H1 (cell line): ENCODE data around the gene ASXL3.

Source experiments
- ASH2L ChIP-seq: fragments of 200-600, 300-600 bp; sonication (generic); IDR thresholded peaks from one replicate; pipeline ENCODE4 v1.7.1; 2017; ENCODE audit warnings: low read length
- BACH1 ChIP-seq: IDR thresholded peaks from 2 replicates; pipeline ENCODE4 v1.6.1; 2012; ENCODE audit warnings: low read length, improper control_type of control experiment
- CTCF ChIP-seq, 3 experiments: IDR thresholded peaks; 1 replicate in 2 of 3; 2 replicates in 1 of 3; pipeline versions ENCODE4 v1.5.1 to v1.6.1; 2011; ENCODE audit warnings: low read length in 3 of 3, mild to moderate bottlenecking in 3 of 3, inconsistent platforms in 2 of 3, low read depth in 1 of 3, moderate library complexity in 1 of 3; ENCODE audit not compliant: insufficient read depth in 1 of 3; ENCODE audit errors: control extremely low read depth in 1 of 3
- JUN ChIP-seq: IDR thresholded peaks from 2 replicates; pipeline ENCODE4 v1.6.1; 2011; ENCODE audit warnings: low read depth, mild to moderate bottlenecking, improper control_type of control experiment, low read length
- KDM1A ChIP-seq: fragments of 200-600, 300-600 bp; sonication (generic); IDR thresholded peaks from 2 replicates; pipeline ENCODE4 v1.7.1; 2016; ENCODE audit warnings: mild to moderate bottlenecking, low read length, borderline replicate concordance
- POLR2A ChIP-seq, 2 experiments: IDR thresholded peaks; 1 replicate in 1 of 2; 2 replicates in 1 of 2; pipeline ENCODE4 v1.6.1; 2011; ENCODE audit warnings: low read depth in 2 of 2, low read length in 2 of 2, mild to moderate bottlenecking in 2 of 2; ENCODE audit errors: control extremely low read depth in 1 of 2

GRCh38 chr18:33720133-33720532 is 142.1 kb downstream of the ASXL3 start:
- TF ChIP-seq ASH2L (no peak), CTCF (IDR thresholded peaks at IDR 0.05; ENCODE audit: control extremely low read depth in 1 of 3, insufficient read depth in 1 of 3, low read depth in 1 of 3, low read length in 3 of 3) (no peak), KDM1A (no peak), BACH1 (no peak), JUN (no peak), POLR2A (IDR thresholded peaks at IDR 0.05; ENCODE audit: control extremely low read depth in 1 of 2, low read depth in 2 of 2, low read length in 2 of 2) (no peak)
